ENCODE data around the gene TP53.

The TP53 gene

GRCh38 chr17:7712111-7712771, 25.0 kb upstream of the TP53 start:
- DNase-seq (ENCODE audit: low read depth), result peak; percentile 21
- H3K4me3 ChIP-seq (ENCODE audit: low read depth, low read length), result no peak overlapping the region
- no peak for TF ChIP-seq CTCF (conservative IDR thresholded peaks at IDR 0.05; ENCODE audit: low read depth, low read length)

GRCh38 chr17:7711051-7711755, 23.9 kb upstream of the TP53 start:
- H3K4me3 ChIP-seq (ENCODE audit: low read depth, low read length), result no peak overlapping the region
- DNase-seq (ENCODE audit: low read depth), result no peak
- TF ChIP-seq CTCF (conservative IDR thresholded peaks at IDR 0.05; ENCODE audit: low read depth, low read length), result peak; percentile 33

GRCh38 chr17:7710301-7710700, 23.0 kb upstream of the TP53 start:
- DNase-seq (ENCODE audit: low read depth), result no peak
- no peak overlapping the region for H3K4me3 ChIP-seq (ENCODE audit: low read depth, low read length)
- TF ChIP-seq CTCF (conservative IDR thresholded peaks at IDR 0.05; ENCODE audit: low read depth, low read length), result no peak

GRCh38 chr17:7709031-7709430, 21.7 kb upstream of the TP53 start:
- H3K4me3 ChIP-seq (ENCODE audit: low read depth, low read length), result no peak overlapping the region
- no peak for DNase-seq (ENCODE audit: low read depth)
- TF ChIP-seq CTCF (conservative IDR thresholded peaks at IDR 0.05; ENCODE audit: low read depth, low read length), result no peak

- no peak for TF ChIP-seq CTCF (conservative IDR thresholded peaks at IDR 0.05; ENCODE audit: low read depth, low read length)
Measured at GRCh38 chr17:7707858-7708750, 20.8 kb upstream of the TP53 start.

GRCh38 chr17:7707446-7707845, 20.2 kb upstream of the TP53 start:
- H3K4me3 ChIP-seq (ENCODE audit: low read depth, low read length), result no peak overlapping the region
- no peak for DNase-seq (ENCODE audit: low read depth)
- TF ChIP-seq CTCF (conservative IDR thresholded peaks at IDR 0.05; ENCODE audit: low read depth, low read length), result no peak

More at GRCh38 chr17:7707858-7708750, 20.8 kb upstream of the TP53 start:
- DNase-seq (ENCODE audit: low read depth), result no peak
- no peak overlapping the region for H3K4me3 ChIP-seq (ENCODE audit: low read depth, low read length)

All from choroid plexus epithelial cell (primary cell).